Endothelial cell of umbilical vein (primary cell): ENCODE results near the gene TDRD3. TPM values are rescaled to one million over a fixed set of nuclear protein-coding genes. Genes with fewer than 3 reads are reported as not detected.

Experiments
- BruUV-seq: library from RNA; stranded (reverse); fragments of 400-500 nt; replicated peaks from 2 replicates; lab custom pipeline; 2021; lab: Mats Ljungman, UMichigan
- CTCF ChIA-PET: fragments of 300-600, 350-600 bp; sonication (Branson Sonifier 250); formaldehyde crosslinking; loops from one replicate; lab custom pipeline; 2021; ENCODE audit warnings: antibody characterized with exemption, inconsistent platforms; lab: Charles Lee
- POLR2A ChIA-PET: fragments of 300-600, 350-600 bp; sonication (Branson Sonifier 250); formaldehyde crosslinking; loops from one replicate; lab custom pipeline; 2021; ENCODE audit warnings: antibody characterized with exemption, inconsistent platforms; lab: Charles Lee
- DNase-seq: peaks from one replicate; pipeline ENCODE4 v3.0.0-alpha.2; 2011; ENCODE audit warnings: low read depth, low spot score
- FAIRE-seq: peaks from 2 replicates; lab custom pipeline; 2011; peaks lifted over from hg19 to GRCh38; lab: Jason Lieb, UNC
- H2AFZ ChIP-seq: 2 replicates; pipeline ENCODE4 v1.6.0; 2012; ENCODE audit warnings: low read depth, low read length, control low read depth, inconsistent platforms
- H3K27ac ChIP-seq: 2 replicates; pipeline ENCODE4 v1.5.1; 2011; ENCODE audit warnings: low read depth, mild to moderate bottlenecking, control low read depth, low read length, moderate library complexity; ENCODE audit not compliant: insufficient read depth
- H3K27me3 ChIP-seq, 2 experiments: 2 replicates each; pipeline versions ENCODE4 v1.6.0 to v1.6.1; 2011; ENCODE audit warnings: low read length in 2 of 2, mixed read lengths in 1 of 2; ENCODE audit not compliant: control insufficient read depth in 2 of 2, insufficient read depth in 2 of 2
- H3K36me3 ChIP-seq, 2 experiments: 2 replicates in 1 of 2; 3 replicates in 1 of 2; pipeline ENCODE4 v1.5.1; 2011; ENCODE audit warnings: low read length in 2 of 2, mild to moderate bottlenecking in 1 of 2, moderate library complexity in 1 of 2; ENCODE audit not compliant: control insufficient read depth in 2 of 2, insufficient read depth in 2 of 2; ENCODE audit errors: extremely low read depth in 1 of 2
- H3K4me1 ChIP-seq: 3 replicates; pipeline ENCODE4 v1.5.1; 2011; ENCODE audit warnings: mild to moderate bottlenecking, low read length; ENCODE audit not compliant: control insufficient read depth, insufficient read depth; ENCODE audit errors: extremely low read depth
- H3K4me2 ChIP-seq: 2 replicates; pipeline ENCODE4 v1.6.1; 2011; ENCODE audit warnings: low read length, control low read depth, mixed read lengths; ENCODE audit not compliant: insufficient read depth
- H3K4me3 ChIP-seq, 3 experiments: fragments of 200-600 bp in 1 of 3; sonication (generic), shearing (Covaris generic) in 1 of 3; replicated peaks in 1 of 3; 2 replicates each; pipeline ENCODE4 v1.5.1; 2011 to 2016; ENCODE audit warnings: control low read depth in 3 of 3, low read length in 3 of 3, mild to moderate bottlenecking in 2 of 3, inconsistent platforms in 1 of 3, low read depth in 1 of 3, moderate library complexity in 1 of 3; ENCODE audit not compliant: insufficient read depth in 1 of 3
- H3K79me2 ChIP-seq: 2 replicates; pipeline ENCODE4 v1.6.0; 2012; ENCODE audit warnings: low read length, inconsistent platforms; ENCODE audit not compliant: control insufficient read depth, insufficient read depth
- H3K9ac ChIP-seq: replicated peaks from 2 replicates; pipeline ENCODE3; 2011; ENCODE audit warnings: low read length, control low read depth; ENCODE audit not compliant: insufficient read depth; ENCODE audit errors: extremely low read depth
- H3K9me1 ChIP-seq: replicated peaks from 3 replicates; pipeline ENCODE4 v1.6.0; 2011; ENCODE audit warnings: mild to moderate bottlenecking, low read length; ENCODE audit not compliant: control insufficient read depth, insufficient read depth; ENCODE audit errors: extremely low read depth
- H3K9me3 ChIP-seq: replicated peaks from 2 replicates; pipeline ENCODE4 v1.5.1; 2012; ENCODE audit warnings: low read length, inconsistent platforms; ENCODE audit not compliant: control insufficient read depth, insufficient read depth
- H4K20me1 ChIP-seq: replicated peaks from 2 replicates; pipeline ENCODE3; 2011; ENCODE audit warnings: mild to moderate bottlenecking, low read length; ENCODE audit not compliant: control insufficient read depth, insufficient read depth; ENCODE audit errors: extremely low read depth
- EZH2 ChIP-seq: IDR thresholded peaks from 2 replicates; pipeline ENCODE4 v1.6.1; 2012; ENCODE audit warnings: borderline replicate concordance, low read depth, mild to moderate bottlenecking, moderate library complexity, low read length, inconsistent platforms; ENCODE audit not compliant: severe bottlenecking
- FOS ChIP-seq: IDR thresholded peaks from 2 replicates; pipeline ENCODE4 v1.6.1; 2011; ENCODE audit warnings: mild to moderate bottlenecking, low read length, moderate library complexity, borderline replicate concordance; ENCODE audit not compliant: insufficient read depth
- JUN ChIP-seq: IDR thresholded peaks from 2 replicates; pipeline ENCODE4 v1.6.1; 2011; ENCODE audit warnings: borderline replicate concordance, low read depth; ENCODE audit not compliant: insufficient read length, insufficient read depth
- MYC ChIP-seq: IDR thresholded peaks from one replicate; pipeline ENCODE4 v1.6.1; 2011; ENCODE audit warnings: mild to moderate bottlenecking, low read depth, low read length
- dilution Hi-C: fragments of 300-500 bp; cut with MboI; formaldehyde crosslinking; loops from one replicate; pipeline ENCODE4 v1.15.0; 2019; ENCODE audit warnings: low sequenced_read_pairs; ENCODE audit not compliant: extremely low pct_ligation_motif_present
- intact Hi-C: fragments of 100-400 bp; cut with micrococcal nuclease; formaldehyde crosslinking; loops from one replicate; pipeline ENCODE4 v1.10.0; 2022
- polyA plus RNA-seq, 4 experiments: library from polyadenylated mRNA; depleted of rRNA in 3 of 4; stranded (reverse) in 3 of 4; unstranded in 1 of 4; fragments of >200 nt; gene quantifications; 2 replicates each; pipeline versions ENCODE4 v1.2.1 to v1.2.3, GENCODE V29; 2011 to 2012; ENCODE audit warnings: missing spikeins in 1 of 4
- total RNA-seq: library from RNA; stranded (reverse); gene quantifications from 2 replicates; pipeline ENCODE4 v1.2.3, GENCODE V29; 2021
- TF ChIP-seq, protein P1 (sequence below): IDR thresholded peaks from 2 replicates; pipeline ENCODE4 v1.6.1; 2011; ENCODE audit not compliant: insufficient read depth, insufficient read length
- TF ChIP-seq, protein P2 (sequence below), 2 donors: IDR thresholded peaks; 1 replicate in 1 of 2; 2 replicates in 1 of 2; pipeline ENCODE4 v1.5.1; 2011; ENCODE audit warnings: low read length in 2 of 2, mild to moderate bottlenecking in 2 of 2, moderate library complexity in 2 of 2, control low read depth in 1 of 2, inconsistent platforms in 1 of 2, low read depth in 1 of 2; ENCODE audit not compliant: insufficient read depth in 1 of 2; ENCODE audit errors: extremely low read depth in 1 of 2

Gene TDRD3
- total and polyA plus RNA-seq, 2 donors (not counting 3 experiments of a cell fraction or from before 2014, with no cell fraction given), result 3.0 to 16.3 TPM

DNA sequence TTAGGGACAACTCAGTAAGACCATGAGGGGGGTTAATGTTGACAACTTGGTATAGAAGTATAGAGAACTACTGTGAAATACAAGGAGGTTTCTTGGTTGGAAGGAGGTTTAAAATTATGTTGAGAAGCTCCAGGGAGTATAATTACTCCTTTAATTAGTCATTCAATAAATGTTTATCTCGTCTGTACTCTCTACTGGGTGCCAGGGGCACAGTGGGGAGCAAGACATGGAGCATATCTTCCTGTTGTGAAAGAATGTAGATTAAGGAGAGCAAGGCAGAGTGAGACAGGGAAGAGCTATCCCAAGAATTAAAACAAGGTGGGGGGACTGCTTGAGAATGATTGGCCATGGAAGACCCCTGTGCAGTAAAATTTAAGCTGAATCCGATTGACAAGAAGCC is 33.7 kb upstream of the TDRD3 start:
- Histone ChIP-seq H3K4me3 (no peak overlapping the region), H4K20me1 (no peaks in the 10 kb centered on the region), H3K9me1 (no peaks in the 10 kb centered on the region), H3K9me3 (no peaks in the 10 kb centered on the region), H3K4me2 (no peak overlapping the region), H2AFZ (no peak overlapping the region), H3K27ac (no peak overlapping the region), H3K79me2 (no peaks in the 10 kb centered on the region), H3K36me3 (no peaks in the 10 kb centered on the region), H3K27me3 (peaks cover 0 to 2% of the 10 kb centered on the region in 2 experiments), H3K9ac (no peak overlapping the region), H3K4me1 (no peaks in the 10 kb centered on the region)
- ChIA-PET CTCF (interaction anchor here (1.4 kb wide), 1 partner anchor 10 kb away, joined by 4 read pairs; no protein-coding TSS in a partner anchor), POLR2A (no interaction called here)
- DNase-seq (no peak), FAIRE-seq (no peak)
- TF ChIP-seq, protein P1, sequence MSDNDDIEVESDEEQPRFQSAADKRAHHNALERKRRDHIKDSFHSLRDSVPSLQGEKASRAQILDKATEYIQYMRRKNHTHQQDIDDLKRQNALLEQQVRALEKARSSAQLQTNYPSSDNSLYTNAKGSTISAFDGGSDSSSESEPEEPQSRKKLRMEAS, result no peak
- no peak for TF ChIP-seq JUN
- no peak for TF ChIP-seq MYC
- no peak for TF ChIP-seq FOS
- intact Hi-C loops, result no loop called here
- no TSS peak for BruUV-seq
- dilution Hi-C loops, result no loop called here

DNA sequence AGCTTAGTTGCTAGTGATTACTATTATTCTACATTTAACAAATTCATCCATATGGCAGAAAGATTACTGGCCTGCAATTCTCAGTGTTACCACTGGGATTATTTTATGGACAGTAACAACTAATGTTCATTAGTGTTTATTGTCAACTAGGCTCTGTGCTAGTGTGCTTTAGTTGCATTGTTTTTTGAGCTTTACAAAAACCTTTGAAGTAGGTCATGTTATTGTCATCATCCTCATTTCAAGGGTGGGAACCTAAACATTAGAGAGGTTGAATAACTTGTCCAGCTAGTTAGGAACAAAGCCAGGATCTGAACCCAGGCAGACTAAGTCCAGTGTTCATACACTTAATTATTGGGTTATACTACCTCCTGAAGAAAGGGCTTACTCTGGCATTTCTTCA is 27.8 kb upstream of the TDRD3 start:
- dilution Hi-C loops, result no loop called here
- Histone ChIP-seq H3K27ac (no peak overlapping the region), H3K4me1 (no peaks in the 10 kb centered on the region), H3K9ac (no peak overlapping the region), H3K9me3 (no peaks in the 10 kb centered on the region), H3K9me1 (no peaks in the 10 kb centered on the region), H2AFZ (no peak overlapping the region), H3K36me3 (no peaks in the 10 kb centered on the region), H3K27me3 (peaks cover 0 to 4% of the 10 kb centered on the region in 2 experiments), H4K20me1 (no peaks in the 10 kb centered on the region), H3K79me2 (no peaks in the 10 kb centered on the region), H3K4me3 (no peak overlapping the region), H3K4me2 (no peak overlapping the region)
- BruUV-seq, result no TSS peak
- POLR2A ChIA-PET, result no interaction called here
- FAIRE-seq, result no peak
- no peak for TF ChIP-seq FOS
- TF ChIP-seq, protein P2, sequence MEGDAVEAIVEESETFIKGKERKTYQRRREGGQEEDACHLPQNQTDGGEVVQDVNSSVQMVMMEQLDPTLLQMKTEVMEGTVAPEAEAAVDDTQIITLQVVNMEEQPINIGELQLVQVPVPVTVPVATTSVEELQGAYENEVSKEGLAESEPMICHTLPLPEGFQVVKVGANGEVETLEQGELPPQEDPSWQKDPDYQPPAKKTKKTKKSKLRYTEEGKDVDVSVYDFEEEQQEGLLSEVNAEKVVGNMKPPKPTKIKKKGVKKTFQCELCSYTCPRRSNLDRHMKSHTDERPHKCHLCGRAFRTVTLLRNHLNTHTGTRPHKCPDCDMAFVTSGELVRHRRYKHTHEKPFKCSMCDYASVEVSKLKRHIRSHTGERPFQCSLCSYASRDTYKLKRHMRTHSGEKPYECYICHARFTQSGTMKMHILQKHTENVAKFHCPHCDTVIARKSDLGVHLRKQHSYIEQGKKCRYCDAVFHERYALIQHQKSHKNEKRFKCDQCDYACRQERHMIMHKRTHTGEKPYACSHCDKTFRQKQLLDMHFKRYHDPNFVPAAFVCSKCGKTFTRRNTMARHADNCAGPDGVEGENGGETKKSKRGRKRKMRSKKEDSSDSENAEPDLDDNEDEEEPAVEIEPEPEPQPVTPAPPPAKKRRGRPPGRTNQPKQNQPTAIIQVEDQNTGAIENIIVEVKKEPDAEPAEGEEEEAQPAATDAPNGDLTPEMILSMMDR (IDR thresholded peaks at IDR 0.05; ENCODE audit: extremely low read depth in 1 of 2, insufficient read depth in 1 of 2, low read depth in 1 of 2, low read length in 2 of 2), result peak in 1 of 2 donors; percentile 26
- TF ChIP-seq EZH2, result no peak
- CTCF ChIA-PET, result interaction anchor here (0.6 to 1.6 kb wide), 14 partner anchors 9 to 245 kb away, joined by 3 to 10 read pairs (median 4); partner anchors contain the start of gene TDRD3
- intact Hi-C loops, result no loop called here
- DNase-seq, result no peak
